GM21737 (cell line): ENCODE results near the gene ASPRV1.

Source experiments
- ATAC-seq: cut with Tn5 transposase; IDR thresholded peaks from one replicate; pipeline ENCODE4 v1.9.1; 2021; ENCODE audit warnings: mild to moderate bottlenecking, moderate library complexity; ENCODE audit not compliant: unreplicated experiment

ASPRV1 gene

DNA sequence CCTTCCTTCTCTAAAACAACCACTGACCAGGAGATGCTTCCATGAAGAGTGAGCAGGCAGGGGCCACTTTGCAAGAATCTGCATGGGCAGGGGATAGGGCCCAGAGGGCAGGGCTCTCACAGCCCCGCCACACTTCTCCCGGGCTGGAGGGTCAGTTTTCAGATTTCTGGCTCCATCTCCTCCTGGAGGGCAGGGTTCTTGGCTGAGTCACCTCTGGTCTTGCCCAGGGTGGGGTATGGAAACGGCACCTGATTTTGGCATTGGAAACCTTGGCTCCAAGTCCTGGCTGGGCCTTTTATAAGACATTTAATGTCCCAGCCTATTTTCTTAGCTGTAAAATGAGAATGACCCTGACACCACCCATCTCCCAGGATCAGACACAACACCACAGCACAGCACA lies 27.6 kb upstream of the ASPRV1 start:
- no peak for ATAC-seq

DNA sequence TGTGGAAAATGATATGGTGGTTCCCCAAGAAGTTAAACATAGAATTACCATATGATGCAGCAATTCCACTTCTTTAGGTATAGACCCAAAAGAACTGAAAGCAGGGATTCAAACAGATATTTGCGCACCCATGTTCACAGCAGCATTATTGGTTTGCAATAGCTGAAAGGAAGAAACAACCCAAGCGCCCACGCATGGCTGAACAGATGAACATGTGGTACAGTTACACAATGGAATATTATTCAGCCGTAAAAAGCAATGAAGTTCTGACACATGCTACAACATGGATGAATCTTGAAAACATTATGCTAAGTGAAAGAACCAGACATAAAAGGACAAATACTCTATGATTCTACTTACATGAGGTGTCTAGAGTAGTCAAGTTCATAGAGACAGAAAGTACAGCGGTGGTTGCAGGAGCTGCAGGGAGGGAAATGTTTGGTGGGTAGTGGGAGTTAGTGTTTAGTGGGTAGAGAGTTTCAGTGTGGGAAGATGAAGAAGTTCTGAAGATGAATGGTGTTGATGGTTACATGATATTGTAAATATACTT lies 26.7 kb upstream of the ASPRV1 start:
- no peak for ATAC-seq

DNA sequence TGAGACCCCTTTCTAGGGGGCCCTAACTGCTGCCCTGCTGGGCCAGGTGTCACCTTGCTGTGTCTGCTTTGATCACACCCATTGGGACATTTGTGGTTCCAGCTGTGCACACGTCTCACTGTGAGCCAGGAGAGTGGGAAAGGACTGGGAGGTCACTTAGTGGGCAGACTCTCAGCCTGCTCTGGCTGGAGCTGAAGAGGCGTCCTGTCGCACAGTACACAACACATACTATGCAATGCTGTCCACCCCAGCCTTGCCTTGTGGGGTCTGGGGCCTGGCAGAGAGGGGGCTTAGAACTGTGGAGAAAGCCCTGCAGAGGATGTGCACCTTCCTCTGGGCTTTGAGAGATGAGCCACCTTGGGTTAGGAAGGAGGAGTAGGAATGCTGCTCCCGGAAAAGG lies 25.3 kb upstream of the ASPRV1 start:
- no peak for ATAC-seq

DNA sequence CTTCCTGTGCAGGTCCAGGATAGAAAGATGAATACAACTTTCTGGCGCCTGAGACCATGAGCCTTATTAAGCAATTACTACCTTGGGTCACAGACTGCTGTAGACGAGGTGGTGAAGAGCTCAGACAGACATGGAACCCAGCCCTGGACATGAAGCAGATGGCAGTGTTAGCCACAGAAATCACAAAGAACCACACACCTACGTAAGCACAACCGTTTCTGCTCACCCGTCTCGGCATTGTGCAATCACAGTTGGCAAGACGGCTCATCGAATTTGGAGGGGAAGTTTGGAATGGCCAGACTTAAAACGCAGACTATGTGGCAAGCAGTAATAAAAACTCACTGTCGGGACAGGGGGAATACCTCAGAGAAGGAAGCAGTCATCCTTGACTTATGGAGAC lies 24.3 kb upstream of the ASPRV1 start:
- ATAC-seq: no peak

DNA sequence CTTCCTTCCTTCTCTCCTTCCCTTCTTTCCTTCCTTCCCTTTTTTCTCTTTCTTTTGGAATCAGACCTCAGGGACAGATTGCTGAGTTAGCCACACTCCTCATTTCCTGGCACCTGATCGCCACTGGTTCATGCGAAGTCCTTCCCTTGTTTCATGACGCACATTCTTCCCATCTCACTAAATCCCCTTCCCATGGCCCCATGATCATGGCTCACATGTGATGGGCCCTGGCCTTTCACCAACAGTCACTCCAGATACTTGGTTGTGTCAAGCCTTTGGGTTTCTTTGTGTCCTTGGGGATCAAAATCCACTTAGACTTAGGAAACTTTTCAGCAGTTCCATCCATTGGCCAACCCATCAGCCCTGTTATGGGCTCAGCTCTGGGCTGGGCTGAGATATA lies 23.8 kb upstream of the ASPRV1 start:
- ATAC-seq: no peak

DNA sequence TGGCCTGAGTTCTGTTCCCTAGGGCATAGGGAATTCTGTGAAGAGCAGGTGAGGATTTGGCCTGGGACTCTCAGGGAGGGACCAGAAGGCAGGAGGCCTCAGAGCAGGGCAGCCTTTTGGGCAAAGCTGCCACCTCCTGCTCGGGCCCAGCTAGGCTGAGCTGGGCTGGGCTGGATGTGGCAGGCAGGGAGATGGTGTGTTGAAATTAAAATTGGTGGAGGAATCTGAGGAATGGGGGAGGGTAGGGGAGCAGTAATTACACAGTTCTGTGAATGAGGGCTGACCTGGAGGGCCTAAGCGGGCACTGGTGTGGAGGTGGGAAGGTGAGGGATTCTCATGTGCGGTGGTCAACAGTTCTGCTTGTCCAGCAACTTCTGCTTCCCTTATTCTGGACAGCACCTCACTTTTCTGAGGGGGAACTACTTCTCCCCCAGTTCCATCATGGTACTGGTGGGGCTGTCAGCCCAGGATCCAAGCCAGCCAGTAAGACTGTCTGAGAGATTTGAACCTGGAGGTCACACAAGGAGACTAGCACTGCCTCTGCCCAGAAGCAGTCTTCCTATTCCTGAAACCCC lies 22.0 kb upstream of the ASPRV1 start:
- no peak for ATAC-seq

DNA sequence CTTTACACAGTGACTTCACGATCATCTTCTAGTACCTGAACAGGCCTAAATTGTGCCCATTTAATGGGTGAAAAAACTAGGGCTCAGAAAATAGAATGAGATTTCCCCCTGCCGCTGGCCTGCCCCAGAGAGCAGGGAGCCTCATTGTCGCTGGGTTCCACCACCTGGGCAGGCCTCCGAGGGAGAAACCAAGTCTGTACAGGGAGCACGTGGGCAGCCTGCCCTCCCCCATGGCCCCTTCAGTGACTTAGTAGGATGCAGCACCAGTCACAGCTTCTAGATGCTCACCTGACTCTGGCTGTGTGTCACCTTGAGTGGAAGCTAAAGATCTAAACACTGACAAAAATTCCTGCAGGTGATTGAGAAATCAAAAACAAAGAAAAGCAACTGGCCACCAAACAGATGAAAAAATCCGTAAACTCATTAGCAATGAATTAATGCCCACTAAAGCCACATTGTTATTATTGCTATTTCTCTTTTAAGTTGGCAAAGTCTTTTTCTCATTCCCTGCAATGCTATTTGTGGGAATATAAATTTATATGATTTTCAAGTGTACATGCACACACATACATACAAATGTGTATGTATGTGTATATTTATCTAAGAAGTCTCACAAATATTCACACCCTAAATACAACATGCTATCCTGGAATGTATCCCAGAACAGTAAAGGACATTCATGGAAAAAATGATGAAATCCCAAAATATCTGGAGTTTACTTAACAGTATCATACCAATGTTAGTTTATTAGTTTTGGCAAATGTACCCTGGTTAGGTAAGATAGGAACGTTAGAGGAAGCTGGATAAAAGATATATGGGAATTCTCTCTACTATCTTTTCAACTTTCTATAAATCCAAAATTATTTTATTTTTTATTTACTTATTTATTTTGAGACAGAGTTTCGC lies 18.7 kb upstream of the ASPRV1 start:
- no peak for ATAC-seq

DNA sequence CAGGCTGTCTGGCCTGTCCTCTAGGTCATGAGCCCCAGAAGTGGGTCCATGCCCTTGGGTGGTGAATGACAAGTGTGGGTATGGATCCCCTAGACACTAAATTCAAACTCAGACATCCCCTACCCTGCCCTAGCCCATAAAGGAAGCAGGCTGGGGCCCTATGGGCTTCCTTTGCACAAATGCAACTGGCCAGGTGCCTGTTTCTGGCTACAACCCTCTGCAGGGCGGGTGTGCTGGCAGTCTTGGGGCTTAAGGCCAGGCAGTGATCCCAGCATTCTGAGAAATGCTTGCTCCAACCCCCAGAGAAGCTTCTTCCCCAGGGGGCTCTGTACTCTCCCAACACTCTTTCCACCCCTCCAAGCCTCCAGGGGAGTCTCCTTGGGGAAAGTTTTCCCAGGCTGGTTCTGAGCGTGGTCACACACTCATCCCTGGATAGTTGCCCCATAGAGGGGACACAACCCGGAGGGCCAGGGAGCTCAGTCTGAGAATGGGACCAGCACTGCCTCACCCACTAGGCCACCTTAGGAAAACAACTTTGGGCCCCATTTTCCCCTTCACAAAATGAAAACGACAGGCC lies 16.6 kb upstream of the ASPRV1 start:
- ATAC-seq: no peak

DNA sequence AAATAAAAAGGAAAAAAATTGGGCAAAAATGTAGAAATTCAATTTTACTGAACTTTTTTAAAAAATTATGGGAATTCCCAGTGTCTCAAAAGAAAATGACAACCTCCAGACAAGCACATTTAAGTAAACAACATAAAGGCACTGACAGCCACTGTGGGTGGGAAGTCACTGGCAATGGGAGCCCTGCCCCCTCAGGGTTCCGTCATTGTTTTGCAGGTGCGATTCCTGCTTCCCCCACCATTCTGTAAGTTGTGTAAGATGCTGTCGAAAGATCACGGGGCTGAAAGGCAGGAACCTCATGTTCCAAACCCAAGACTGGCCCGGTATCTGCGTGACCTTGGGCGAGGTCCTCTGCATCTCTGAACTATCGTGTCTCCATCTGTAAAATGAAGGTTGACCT lies 15.8 kb upstream of the ASPRV1 start:
- ATAC-seq: no peak

DNA sequence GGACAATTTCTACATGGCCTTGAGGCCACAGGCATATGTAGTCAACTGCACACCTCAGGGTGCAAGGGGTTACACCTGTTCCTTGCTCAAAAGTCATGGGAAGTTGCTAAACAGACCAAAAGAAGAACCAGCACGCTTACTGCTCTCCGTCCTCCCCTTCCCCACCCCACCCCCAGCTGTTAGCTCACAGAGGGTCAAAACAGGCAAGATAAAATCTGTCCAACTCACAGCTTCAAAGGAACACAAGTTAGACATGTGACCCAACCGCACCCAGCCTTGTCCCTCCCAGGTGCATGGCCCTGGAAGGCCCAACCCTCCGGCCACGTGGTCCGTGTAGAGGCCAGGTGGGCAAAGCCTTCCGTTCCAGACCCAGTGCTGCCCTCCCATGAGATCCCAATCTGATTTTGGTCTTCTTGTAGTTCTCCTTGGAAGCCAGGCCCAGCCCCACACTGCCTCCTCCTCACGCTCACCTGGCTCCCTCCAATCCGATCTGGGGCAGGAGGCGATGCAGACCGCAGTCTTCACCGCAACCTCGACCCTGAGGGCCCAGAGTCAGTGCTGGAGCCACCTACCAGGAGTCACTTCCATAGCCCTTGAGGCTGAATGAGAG lies 14.5 kb upstream of the ASPRV1 start:
- no peak for ATAC-seq

DNA sequence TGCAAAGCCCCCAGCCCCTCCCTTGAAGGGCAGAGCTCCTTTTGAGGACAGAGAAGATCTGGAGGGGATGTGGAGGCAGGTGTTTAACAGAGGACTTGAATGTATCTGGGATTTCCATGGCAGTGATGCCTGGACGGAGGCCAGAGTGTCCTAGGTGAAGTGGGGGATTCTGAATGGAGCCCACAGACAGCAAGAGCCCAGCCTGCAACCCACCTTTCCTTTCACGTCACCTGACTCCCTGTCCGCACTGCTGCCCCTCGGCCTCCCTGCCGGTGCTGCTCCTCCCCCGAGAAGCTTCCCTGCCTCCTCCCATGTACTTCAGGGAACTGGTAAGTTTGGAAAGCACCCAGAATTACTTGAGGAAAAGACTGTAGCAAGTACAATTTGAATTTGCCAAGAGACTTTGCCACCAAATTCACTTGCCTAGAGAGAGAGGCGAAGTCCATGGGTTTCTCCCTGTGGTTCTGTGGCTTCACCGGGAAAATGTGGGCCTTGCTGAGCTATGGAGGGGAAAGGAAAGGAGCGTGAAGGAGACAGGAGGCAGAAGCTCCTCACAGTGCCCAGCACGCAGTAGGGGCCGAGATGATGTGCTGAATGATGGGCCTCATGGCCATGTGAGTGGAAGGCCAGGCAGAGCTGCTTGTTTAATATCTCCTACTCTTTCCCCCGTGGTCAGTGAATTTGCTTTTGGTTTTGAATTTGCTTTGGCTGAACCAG lies 13.9 kb upstream of the ASPRV1 start:
- ATAC-seq: no peak

DNA sequence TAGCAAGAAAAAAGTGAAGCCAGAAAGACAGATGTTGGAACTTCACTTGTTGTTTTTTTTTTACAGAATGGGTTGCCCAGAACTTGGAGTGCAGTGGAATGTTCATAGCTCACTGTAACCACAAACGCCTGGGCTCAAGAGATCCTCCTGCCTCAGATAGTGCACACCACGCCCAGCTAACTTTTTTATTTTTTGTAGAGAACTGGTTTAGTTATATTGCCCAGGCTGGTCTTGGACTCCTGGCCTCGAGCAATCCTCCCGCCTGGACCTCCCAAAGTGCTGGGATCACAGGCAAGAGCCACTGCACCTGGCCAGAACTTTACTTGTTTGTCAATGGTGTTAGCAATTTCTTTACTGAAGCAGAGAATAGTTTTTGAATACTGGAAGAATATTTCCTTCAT lies 11.9 kb upstream of the ASPRV1 start:
- ATAC-seq: no peak

DNA sequence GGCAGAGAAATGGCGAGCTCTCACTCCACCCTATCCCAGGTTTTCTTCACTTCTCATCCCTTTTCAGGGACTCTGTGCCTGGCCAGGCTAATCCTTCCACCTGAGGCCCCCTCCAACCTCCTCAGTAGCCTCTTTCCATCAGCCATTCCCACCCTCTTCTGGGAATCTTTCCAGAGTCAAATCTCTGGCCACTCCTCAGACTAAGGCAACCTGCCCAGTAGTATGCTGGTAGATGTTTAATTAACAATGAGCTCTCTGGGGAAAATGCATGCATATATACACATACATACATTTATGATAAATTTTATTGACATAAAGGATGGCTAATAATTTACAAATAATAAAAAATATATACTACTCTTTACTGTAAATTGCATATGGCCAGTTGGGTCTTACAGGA lies 11.4 kb upstream of the ASPRV1 start:
- no peak for ATAC-seq

DNA sequence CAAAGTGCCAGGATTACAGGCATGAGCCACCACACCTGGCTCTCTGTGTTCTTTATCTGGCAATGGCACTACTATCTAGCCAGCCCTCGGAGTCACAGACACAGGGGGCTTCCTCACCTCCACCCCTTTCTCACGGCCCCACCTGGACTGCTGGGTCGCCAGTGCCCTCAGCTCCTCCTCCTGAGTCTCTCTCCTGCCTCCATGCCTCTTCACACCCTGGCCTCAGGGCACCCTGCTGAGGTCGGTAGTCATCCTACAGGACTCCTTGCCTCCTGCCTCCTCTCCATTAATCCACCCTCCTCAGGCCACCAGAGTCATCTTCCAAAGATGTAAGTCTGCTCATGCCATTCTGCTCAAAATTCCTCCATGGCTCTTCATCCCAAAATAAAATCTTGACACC lies 8.6 kb upstream of the ASPRV1 start:
- no peak for ATAC-seq

DNA sequence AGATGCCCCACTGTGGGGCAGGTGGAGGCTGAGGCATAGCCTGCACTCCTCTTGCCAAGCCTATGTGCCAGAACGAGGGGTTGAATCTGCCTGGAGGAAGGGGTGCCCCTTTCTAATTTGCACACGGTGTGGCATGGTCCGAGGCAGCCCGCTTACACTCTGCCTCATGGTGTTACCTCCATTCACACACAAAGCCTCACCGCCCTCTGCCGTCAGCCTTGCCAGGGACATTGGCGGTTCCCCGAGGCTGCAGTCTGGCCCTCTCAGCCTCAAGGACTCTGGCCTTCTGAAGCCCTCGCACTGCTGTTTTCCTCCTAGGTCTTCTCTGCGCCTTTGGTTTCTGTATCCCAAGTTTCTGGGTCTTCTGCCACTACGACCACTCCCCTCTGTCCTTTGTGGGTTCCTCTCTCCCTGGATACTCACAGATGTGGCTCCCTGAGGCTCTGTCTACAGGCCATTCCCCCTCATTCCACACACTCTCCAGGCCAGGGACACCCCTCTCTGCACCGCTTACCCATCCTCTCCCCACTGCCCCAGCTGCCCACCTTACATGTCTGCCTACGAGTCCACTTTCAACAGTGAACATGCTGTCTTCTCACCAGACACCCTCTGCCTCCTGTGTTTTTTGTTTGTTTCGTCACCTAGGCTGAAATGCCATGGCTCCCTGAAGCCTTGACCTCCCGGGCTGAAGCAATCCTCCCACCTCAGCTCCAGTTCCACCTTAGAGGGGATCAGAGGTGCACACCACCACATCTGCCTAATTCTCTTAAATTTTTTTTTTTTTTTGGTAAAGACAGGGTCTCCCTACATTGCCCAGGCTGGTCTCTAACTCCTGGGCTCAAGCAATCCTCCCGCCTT lies 7.9 kb upstream of the ASPRV1 start:
- ATAC-seq: no peak

DNA sequence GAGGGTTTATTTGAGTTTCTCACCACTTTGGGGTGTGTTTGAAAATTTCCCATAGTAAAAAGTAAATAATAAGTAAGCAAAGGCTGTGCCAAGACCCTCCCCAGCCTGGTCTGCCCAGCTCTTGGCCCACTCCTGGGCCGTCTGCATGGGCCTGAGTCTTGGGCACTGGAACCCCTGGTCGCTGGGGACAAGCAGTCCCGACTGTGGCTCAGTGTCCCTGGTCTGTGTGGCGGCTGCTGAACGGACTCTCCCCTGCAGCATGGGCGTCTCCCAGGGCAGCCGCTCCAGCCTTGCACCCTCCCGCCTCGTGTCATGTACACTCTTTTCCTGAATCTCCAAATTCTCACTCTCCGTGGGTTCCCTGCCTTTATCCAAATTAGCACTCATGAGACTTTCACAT lies 7.2 kb upstream of the ASPRV1 start:
- ATAC-seq: no peak

DNA sequence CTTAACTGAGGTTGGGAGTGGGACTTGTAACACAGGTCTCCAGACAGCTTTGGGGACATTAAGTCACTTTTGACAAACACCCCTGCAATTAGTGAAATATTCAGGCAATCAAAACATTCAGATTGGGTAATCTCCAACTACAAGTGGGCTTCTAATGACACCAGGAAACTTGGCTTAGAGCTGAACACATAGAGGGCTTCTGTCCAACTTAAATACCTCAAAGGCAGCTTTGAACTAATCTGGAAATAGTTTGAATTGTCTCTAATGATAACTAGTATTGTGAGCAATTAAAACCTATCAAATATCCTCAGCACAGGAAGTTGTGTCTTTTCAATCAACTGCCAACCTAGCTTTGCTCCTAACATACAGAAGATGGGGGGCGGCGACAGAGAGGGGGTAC lies 5.1 kb upstream of the ASPRV1 start:
- no peak for ATAC-seq

DNA sequence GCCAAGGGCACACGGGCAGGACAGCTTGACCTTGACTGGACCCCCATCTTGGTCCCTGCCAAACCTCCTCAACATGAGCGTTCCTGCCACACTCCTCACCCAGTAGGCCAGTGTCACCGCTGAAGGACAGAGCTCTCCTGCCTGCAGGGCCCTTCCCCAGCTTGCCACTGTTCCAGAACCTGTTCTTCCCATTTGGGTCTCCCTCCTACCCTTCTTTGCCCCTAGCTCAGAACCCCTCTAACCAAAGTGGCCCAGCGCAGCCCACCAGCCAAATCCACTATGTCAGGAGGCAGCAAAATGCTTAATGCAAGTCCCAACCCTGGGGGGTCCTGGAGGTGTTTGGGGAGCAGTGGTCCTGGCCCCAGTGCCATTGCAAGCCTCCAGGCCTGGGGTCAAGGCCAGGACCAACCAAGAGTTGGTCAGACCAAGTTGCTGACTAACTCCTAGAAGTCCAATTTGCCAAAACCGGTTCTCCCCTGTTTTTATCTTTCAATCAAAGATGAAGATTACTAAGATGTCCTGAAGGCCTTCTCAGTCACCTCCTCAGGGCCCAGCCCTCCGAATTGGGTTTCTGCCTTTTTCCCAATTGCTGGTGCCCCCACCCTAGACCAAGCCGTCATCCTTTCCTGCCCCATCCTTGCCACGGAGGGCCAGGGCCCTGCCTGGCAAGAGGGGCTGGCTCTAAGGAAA lies 4.5 kb upstream of the ASPRV1 start:
- no peak for ATAC-seq

DNA sequence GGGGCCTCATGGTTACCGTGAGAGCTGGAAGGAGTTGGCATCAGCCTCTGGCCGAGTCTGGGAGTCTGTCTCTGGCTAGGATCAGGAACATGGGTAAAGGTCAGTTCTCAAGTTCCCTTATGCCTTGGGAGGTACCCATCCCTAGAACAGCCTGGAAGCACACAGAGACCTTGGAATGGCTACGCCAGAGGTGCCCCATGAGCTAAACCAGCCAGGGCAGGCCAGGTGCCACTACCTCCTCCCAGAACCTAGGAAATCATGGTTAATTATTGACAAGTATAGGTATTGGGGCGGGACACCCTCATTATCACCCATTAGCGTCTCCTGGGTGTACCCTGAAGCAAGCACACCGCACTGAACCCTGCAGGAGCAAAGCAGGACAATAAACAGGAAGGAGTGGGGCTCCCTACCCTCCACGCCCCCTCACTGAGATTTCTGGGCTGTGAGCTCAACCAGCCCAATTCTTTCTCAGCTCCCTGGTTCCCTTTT lies 3.0 kb upstream of the ASPRV1 start:
- ATAC-seq: no peak
